LNCaP clone FGC (cell line): Measurements from ENCODE around the gene HCN4.

Experiments
- DNase-seq: peaks from one replicate; pipeline ENCODE4 v3.0.0-alpha.2; 2011; ENCODE audit warnings: low read depth
- H3K4me3 ChIP-seq: 2 replicates; pipeline ENCODE4 v1.5.1; 2011; ENCODE audit warnings: mild to moderate bottlenecking, low read depth, low read length, control low read depth
- CTCF ChIP-seq: IDR thresholded peaks from 2 replicates; pipeline ENCODE4 v1.5.1; 2012; ENCODE audit warnings: mild to moderate bottlenecking; ENCODE audit not compliant: control insufficient read depth, insufficient read depth; ENCODE audit errors: extremely low read depth

HCN4 gene

DNA sequence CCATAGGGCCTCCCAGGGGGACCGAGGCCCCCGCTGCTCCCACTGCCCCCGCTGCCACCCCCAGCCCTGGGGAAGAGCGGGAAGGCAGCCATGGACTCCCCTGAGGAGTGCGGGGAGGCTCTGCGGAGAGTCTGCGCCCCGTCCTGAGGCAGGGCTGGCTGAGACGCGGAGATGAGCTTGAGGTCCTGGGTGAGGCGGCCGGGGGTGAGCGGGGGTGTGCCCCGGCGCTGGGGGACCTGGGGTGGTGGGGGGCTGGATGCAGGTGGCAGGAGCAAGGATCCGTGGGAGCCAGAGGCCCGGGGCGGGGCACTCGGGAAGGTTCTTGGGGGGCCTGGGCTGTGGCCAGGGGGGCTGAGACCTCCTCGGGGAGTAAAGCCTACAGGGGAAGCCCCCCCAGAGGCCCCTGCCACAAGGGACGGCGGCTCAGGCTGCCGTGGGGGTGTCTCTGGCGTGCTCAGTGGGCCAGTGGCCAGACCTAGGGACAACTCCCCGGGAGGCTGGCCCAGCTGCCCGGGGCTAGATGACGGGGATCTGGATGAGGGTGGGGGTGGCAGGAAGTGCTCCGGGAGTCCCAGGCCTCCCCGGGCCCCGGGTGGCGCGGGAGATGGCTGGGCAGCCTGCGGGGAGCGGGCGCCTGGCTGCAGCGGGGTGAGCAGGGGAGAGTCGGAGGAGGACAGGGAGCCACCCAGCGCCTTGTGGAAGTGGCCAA is 45.9 kb downstream of the HCN4 start:
- TF ChIP-seq CTCF = no peak
- no peak overlapping the region for H3K4me3 ChIP-seq
- DNase-seq = no peak

DNA sequence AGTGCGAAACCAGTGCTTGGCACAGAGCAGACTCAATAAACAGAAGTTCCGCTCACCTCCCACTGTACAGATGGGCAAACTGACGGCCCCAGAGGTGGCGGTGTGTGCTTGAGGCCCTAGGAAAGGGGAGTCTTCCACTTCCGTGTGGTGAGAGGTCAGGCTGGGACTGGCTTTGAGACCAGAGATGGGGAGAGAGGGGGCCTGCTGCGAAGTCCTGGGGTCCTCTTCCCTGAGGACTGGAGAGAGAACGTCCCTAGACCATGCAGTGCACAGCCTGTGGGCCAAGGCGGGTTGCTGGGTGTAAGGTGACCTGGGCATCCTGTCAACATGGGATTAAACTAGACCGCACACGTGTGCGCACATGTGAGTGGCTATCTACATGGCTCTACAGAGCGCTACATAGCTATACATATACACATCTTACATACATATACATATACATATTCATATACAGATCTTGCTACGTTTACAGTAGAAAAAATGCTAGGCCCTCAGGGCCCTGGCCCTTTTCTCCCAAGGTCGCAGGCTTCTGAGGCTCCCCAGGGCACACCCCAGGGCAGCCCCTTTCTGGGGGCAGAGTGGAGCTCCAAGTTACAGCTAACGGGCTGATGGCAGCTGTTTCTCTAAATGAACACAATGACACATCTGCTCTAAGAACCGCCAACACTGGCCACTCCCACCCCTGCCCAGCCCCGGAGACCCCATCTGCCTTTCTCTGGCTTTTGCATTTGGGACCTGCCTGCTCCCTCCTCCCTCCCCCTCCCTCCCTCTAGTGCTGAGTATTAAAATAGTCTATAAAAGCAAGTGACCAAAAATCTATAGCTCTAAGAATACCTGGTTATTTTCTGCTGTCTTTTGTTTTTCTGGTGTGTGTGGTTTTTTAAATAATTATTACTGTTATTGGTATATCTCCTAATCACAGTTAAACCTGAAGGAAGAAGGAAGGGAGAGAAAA is 47.0 kb downstream of the HCN4 start:
- no peak for DNase-seq
- TF ChIP-seq CTCF = no peak
- H3K4me3 ChIP-seq = no peak overlapping the region

DNA sequence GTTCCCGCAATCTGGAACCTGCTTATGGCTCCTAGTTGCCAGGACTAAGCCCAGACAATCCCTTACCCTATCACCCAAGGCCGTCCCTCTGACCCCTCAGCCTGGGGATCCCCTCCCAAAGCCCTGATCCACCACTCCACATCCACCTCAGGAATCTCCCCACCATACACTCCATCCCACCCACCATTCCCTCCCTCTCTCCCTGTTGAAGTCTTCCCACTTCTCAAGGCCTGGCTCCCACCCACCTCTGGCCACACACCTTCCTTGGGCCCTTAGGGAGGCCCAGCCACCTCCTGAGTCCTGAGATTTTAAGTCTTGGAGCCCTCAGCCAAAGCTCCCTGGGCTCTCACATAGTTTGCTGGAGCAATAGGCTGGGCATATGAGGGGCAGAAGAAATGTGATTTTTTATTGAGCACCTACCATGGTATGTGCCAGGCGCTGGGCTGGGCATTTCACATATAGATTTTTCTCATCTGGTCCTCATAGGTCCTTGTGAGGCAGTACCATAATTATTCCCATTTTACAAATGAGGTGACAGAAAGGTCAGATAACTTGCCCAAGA is 48.1 kb downstream of the HCN4 start:
- DNase-seq = no peak
- H3K4me3 ChIP-seq = no peak overlapping the region
- no peak for TF ChIP-seq CTCF

DNA sequence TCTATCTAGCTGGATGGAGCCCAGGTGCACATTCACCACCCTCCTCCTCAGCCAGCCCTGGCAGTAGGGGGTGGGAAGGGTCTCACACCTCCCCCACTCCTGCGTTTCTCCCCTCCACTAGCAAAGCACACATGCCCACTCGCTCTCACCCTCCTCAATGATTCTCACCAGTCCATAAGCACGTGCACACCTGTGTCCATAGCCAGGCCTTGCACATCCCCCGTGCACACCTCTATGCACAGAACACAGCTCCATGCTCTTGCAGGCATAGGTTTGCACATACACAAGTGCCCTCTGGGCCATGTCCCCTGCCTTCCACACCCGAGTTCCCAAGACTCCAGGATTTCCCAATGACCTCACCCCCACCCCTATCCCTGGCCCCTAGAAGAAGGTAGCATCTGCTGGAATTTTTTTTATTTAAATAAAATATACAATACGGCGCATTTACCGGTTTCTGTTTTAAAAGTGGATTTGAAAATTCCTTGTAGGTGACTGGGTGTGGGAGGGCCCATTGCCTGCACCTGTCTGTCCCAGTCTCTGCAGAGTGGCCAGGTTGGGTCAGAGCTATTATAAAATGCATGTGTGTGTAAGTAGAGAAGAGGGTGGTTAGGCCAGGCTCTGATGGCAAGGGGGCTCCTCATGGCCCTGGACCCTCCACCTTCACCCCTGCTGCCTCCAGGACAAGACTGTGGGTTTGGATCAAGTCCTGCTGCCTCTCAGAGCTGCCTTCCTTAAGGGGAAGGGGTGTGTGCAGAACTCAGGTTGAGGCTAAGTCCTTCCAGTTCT is 49.1 kb downstream of the HCN4 start:
- no peak for TF ChIP-seq CTCF
- H3K4me3 ChIP-seq = no peak overlapping the region
- DNase-seq = no peak

DNA sequence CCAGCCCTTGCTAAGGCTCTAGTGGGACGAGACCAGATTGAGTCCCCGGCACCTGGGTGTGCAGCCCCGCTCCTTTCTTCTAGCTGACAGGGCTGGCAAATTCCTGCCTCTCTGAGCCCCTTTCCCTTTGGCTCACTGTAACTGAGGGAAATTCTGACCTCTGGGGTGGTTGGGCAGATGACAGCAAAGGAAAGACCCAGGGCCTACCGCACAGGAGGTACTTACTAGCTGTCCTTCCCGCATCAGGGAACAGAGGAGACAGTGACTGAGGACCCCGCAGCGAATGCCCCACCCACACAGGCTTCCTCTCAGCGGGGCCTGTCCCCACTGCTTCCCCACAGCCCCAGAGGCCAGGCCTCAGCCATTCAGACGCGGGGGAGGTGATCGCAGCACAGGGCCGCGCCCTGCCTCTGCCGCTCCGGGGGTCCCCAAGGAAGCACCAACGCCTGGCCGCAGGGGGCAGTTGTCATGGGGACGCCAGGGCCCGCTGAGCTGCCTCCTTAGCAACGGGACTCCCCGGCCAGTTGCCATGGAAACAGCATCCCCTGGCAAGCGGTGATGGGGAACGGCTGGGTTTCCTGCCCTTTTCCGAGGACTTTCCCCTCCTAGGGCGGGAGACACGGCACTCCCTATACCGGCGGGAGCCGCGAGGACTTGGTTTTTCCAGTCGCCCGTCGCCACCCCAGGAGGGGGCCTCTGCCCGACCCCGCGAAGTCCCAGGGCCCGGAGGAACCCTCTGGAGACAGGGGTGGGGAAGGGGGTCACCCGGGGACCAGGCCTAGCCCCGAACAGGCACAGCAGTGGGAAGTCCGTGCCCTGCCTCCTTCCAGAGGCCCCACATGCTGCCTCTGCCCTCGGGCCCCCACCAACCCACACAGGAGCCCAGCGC is 50.1 kb downstream of the HCN4 start:
- no peak for DNase-seq

More for the DNA sequence above, 50.1 kb downstream of the HCN4 start:
- TF ChIP-seq CTCF = no peak
- no peak overlapping the region for H3K4me3 ChIP-seq
